Stimulated activated naive B cell treated with anti-CD40 and anti-IgM and Interleukin-4, amounts not matched to agents 10 μg/mL and 1 μg/mL and 100 μg/mL, for 72 hours (primary cell): ENCODE results near the gene SMARCA2.

Experiments used
- ATAC-seq, 2 donors: fragments of 150-1000 bp; cut with Tn5 transposase; replicated peaks; 2 replicates each; pipeline ENCODE4 v1.10.0; 2021; ENCODE audit warnings: moderate library complexity in 1 of 2
- DNase-seq: peaks from one replicate; pipeline ENCODE4 v3.0.0; 2021
- H3K27ac Mint-ChIP-seq: one replicate; pipeline ENCODE4 v1.8.0; 2022; ENCODE audit warnings: mild to moderate bottlenecking, mixed read lengths
- H3K27me3 Mint-ChIP-seq, 2 donors: one replicate each; pipeline ENCODE4 v1.8.0; 2022; ENCODE audit warnings: mixed read lengths in 2 of 2
- H3K36me3 Mint-ChIP-seq, 2 donors: one replicate each; pipeline ENCODE4 v1.8.0; 2022; ENCODE audit warnings: mixed read lengths in 2 of 2, mild to moderate bottlenecking in 1 of 2
- H3K4me1 Mint-ChIP-seq, 2 donors: one replicate each; pipeline ENCODE4 v1.8.0; 2022; ENCODE audit warnings: mixed read lengths in 2 of 2, mild to moderate bottlenecking in 1 of 2
- H3K4me3 Mint-ChIP-seq, 2 donors: one replicate each; pipeline ENCODE4 v1.8.0; 2022; ENCODE audit warnings: mild to moderate bottlenecking in 2 of 2, mixed read lengths in 2 of 2, moderate library complexity in 1 of 2
- H3K9me3 Mint-ChIP-seq, 2 donors: one replicate each; pipeline ENCODE4 v1.8.0; 2022; ENCODE audit warnings: mixed read lengths in 2 of 2, mild to moderate bottlenecking in 1 of 2

The SMARCA2 gene

DNA sequence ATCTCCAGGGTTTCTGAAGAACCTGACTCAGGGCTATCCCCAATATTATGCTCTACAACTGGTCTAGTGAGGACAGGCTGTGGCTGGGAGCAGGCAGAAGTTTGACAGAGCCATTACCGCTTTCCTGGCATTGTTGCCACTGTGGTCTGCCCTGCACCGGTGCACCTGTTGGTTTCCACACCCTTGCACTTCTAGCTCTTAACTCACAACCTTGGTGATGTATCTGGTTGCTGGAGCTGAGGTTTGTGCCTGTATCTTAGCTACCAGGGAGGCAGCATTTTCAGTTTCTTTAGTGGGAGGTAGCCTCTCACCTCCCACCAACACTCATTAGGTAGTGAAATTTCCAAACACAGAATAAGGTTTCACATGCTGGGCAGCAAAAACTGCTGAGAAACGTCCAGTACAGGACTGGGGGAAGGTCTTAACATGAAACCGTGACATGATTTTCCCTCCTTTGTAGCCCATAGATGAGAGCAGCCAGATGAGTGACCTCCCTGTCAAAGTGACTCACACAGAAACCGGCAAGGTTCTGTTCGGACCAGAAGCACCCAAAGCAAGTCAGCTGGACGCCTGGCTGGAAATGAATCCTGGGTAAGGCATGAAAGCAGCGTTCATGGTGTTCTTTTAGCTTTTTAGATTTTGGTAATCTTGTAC is 57.7 kb downstream of the SMARCA2 start:
- Mint-ChIP-seq H3K27me3 (no peaks in the 10 kb centered on the region), H3K4me3 (no peak overlapping the region), H3K36me3 (peaks cover 30 to 60% of the 10 kb centered on the region in 2 donors), H3K9me3 (no peaks in the 10 kb centered on the region), H3K4me1 (no peaks in the 10 kb centered on the region), H3K27ac (peak overlapping the region; percentile 4)
- no peak for ATAC-seq
- DNase-seq, result no peak

DNA sequence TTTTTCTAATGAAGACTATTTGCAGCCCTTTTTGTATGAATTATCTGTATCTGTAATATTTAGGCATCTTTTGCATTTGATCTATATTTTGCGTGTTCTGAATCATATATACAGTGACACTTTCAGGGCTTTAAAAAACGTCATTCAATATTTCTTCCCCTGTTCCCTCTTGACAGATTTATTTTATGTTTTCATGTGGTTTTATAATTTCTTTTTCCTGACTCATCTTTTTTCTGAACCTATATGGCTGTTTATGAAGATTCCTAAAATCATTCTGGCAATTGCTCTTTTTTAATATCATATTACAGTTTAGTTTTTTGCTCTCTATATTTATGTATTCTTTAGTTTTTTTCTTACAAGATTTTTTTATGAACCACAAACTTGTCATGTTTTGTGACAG is 67.6 kb downstream of the SMARCA2 start:
- Mint-ChIP-seq H3K27ac (no peak overlapping the region), H3K4me3 (no peak overlapping the region), H3K27me3 (no peaks in the 10 kb centered on the region), H3K9me3 (no peaks in the 10 kb centered on the region), H3K36me3 (peaks cover 41 to 77% of the 10 kb centered on the region in 2 donors), H3K4me1 (peaks cover 7 to 8% of the 10 kb centered on the region in 2 donors)
- DNase-seq (no peak), ATAC-seq (no peak)

- H3K4me3 Mint-ChIP-seq, result no peak overlapping the region
- peaks cover 35 to 77% of the 10 kb centered on the region in 2 donors for H3K36me3 Mint-ChIP-seq
- no peaks in the 10 kb centered on the region for H3K27me3 Mint-ChIP-seq
- no peaks in the 10 kb centered on the region for H3K9me3 Mint-ChIP-seq
- H3K27ac Mint-ChIP-seq, result peak overlapping the region; percentile 47
- DNase-seq, result no peak
- no peak for ATAC-seq
- H3K4me1 Mint-ChIP-seq, result peaks cover 7 to 9% of the 10 kb centered on the region in 2 donors
These were observed 68.3 kb downstream of the SMARCA2 start for GRCh38 chr9:2083479-2083878.

GRCh38 chr9:2085716-2086115 is 70.6 kb downstream of the SMARCA2 start:
- Mint-ChIP-seq H3K4me3 (no peak overlapping the region), H3K36me3 (peaks cover 35 to 76% of the 10 kb centered on the region in 2 donors), H3K9me3 (no peaks in the 10 kb centered on the region), H3K4me1 (peaks cover 9 to 11% of the 10 kb centered on the region in 2 donors), H3K27ac (peak overlapping the region; percentile 14), H3K27me3 (no peaks in the 10 kb centered on the region)
- no peak for ATAC-seq
- no peak for DNase-seq

GRCh38 chr9:2086116-2086515 is 71.0 kb downstream of the SMARCA2 start:
- DNase-seq (no peak), ATAC-seq (no peak)
- Mint-ChIP-seq H3K27me3 (no peaks in the 10 kb centered on the region), H3K9me3 (no peaks in the 10 kb centered on the region), H3K4me1 (peaks cover 9 to 11% of the 10 kb centered on the region in 2 donors), H3K27ac (peak overlapping the region; percentile 2), H3K4me3 (no peak overlapping the region), H3K36me3 (peaks cover 37 to 77% of the 10 kb centered on the region in 2 donors)

DNA sequence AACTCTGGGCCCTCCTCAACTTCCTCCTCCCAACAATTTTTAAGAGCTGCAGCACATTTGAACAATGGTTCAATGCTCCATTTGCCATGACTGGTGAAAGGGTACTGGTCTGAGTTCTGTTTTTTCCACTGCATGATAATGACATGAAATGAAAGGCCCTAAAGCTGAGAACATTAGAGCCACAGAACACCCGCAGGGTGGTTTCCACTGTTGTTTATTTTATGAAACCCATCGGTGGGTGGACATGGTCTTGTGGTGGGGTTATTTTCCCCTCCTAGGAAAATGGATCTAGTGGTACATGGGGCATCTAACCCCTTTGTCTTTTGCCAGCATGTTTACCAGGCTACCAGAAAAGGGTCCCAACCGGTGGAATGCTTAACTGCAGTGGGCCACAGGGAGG is 71.8 kb downstream of the SMARCA2 start:
- H3K36me3 Mint-ChIP-seq, result peaks cover 38 to 79% of the 10 kb centered on the region in 2 donors
- H3K4me3 Mint-ChIP-seq, result no peak overlapping the region
- ATAC-seq (peak; percentile 53 to 67), DNase-seq (no peak)
- peak overlapping the region; percentile 81 for H3K27ac Mint-ChIP-seq
- peaks cover 9 to 11% of the 10 kb centered on the region in 2 donors for H3K4me1 Mint-ChIP-seq
- no peaks in the 10 kb centered on the region for H3K27me3 Mint-ChIP-seq
- H3K9me3 Mint-ChIP-seq, result no peaks in the 10 kb centered on the region

DNA sequence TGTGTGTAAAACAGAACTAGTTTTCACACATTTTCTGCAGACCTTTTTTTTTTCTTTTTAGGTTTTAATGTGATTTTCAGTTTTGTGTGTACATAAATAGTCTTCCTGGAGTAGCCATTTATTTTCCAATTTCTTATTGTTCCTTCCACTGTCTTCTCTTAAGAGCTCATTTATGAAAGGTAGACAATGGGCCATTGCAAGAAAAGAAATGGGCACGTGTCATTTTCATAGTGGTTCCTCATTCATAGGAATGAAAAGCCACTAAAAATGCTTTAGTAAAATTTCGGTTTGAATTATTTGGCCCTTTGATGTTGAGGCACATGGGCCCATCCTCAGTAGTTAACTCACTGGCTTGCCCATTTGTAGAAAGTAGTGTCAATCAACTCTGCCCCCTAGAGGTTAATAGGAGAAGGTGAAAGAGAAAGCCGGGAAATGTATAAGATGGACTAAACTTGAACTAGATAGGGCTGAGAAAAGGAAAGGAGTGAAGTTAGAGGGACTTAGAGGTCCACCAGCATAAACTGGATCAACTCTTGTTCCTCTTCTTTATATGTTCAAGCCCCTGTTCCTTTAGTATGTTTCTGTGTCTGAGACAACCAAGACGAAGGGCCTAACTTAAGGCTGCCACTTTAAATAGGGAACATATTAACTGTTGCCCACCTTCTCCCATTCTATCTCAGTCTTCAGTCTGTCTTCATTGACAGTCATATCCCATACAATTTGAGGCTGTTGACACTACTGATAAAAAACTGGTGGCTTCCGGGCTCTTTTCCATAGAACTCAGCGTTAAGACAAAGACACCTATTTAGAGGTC is 72.6 kb downstream of the SMARCA2 start:
- ATAC-seq (peak; percentile 85 to 88), DNase-seq (no peak)
- Mint-ChIP-seq H3K27me3 (no peaks in the 10 kb centered on the region), H3K27ac (peak overlapping the region; percentile 51), H3K9me3 (no peaks in the 10 kb centered on the region), H3K4me1 (peaks cover 9 to 11% of the 10 kb centered on the region in 2 donors), H3K36me3 (peaks cover 38 to 79% of the 10 kb centered on the region in 2 donors), H3K4me3 (no peak overlapping the region)

GRCh38 chr9:2093920-2094597 is 78.9 kb downstream of the SMARCA2 start:
- H3K27ac Mint-ChIP-seq, result peak overlapping the region; percentile 31
- H3K27me3 Mint-ChIP-seq, result no peaks in the 10 kb centered on the region
- no peak overlapping the region for H3K4me3 Mint-ChIP-seq
- H3K36me3 Mint-ChIP-seq, result peaks cover 29 to 63% of the 10 kb centered on the region in 2 donors
- H3K4me1 Mint-ChIP-seq, result peaks cover 0 to 4% of the 10 kb centered on the region in 2 donors
- no peaks in the 10 kb centered on the region for H3K9me3 Mint-ChIP-seq
- DNase-seq (no peak), ATAC-seq (no peak)

DNA sequence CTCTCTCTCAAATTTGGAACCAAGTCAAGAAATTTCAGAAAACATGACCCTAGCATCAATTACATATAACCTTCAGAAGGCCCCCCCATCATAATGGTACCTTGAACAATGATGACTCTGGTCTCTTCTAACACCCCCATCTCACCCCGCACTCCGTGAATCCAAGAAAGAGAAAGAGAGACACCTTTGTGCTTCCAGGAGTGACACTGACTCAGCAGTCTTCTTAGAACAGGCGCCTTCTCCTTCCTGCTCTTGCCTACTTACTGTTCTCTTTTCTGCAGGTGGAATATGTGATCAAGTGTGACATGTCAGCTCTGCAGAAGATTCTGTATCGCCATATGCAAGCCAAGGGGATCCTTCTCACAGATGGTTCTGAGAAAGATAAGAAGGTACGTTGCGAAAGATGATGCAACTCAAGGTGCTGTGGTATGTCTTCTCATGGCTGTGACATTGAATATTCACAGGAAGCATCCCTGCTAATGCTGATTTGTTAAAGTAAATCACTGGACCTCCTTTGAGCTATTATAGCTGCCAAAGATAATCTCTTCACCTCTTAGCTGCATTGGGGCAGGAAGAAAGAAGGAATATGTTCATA is 81.3 kb downstream of the SMARCA2 start:
- ATAC-seq (no peak), DNase-seq (no peak)
- no peak overlapping the region for H3K4me3 Mint-ChIP-seq
- H3K27me3 Mint-ChIP-seq, result no peaks in the 10 kb centered on the region
- peaks cover 5 to 6% of the 10 kb centered on the region in 2 donors for H3K9me3 Mint-ChIP-seq
- H3K27ac Mint-ChIP-seq, result no peak overlapping the region
- H3K4me1 Mint-ChIP-seq, result peaks cover 2 to 6% of the 10 kb centered on the region in 2 donors
- peaks cover 35 to 68% of the 10 kb centered on the region in 2 donors for H3K36me3 Mint-ChIP-seq

DNA sequence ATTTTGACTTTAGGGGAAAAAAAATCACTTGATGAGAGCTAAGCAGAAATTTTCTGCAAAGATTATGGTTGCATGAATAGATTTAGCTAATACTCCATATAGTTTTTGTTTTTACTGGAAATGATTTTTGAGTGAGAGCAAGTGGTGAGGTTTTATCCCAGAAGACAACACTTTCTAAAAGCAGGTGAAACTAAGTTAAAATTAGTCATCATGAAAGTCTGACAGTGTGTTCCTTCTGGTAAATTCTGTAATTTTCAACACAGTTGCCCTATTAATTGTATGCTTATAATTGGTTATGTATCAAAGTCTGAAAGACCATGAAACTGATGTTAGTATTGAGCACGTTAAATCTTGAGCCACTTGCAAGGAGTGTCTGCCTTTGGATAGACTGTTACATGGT is 91.5 kb downstream of the SMARCA2 start:
- no peak overlapping the region for H3K27ac Mint-ChIP-seq
- ATAC-seq, result no peak

GRCh38 chr9:2107906-2108451 is 92.8 kb downstream of the SMARCA2 start:
- Mint-ChIP-seq H3K4me1 (no peaks in the 10 kb centered on the region), H3K4me3 (no peak overlapping the region), H3K9me3 (no peaks in the 10 kb centered on the region), H3K27me3 (no peaks in the 10 kb centered on the region), H3K27ac (peak overlapping the region; percentile 3), H3K36me3 (peaks cover 25 to 55% of the 10 kb centered on the region in 2 donors)
- no peak for ATAC-seq
- no peak for DNase-seq

More for the DNA sequence above, 91.5 kb downstream of the SMARCA2 start:
- Mint-ChIP-seq H3K9me3 (no peaks in the 10 kb centered on the region), H3K4me3 (no peak overlapping the region), H3K4me1 (no peaks in the 10 kb centered on the region), H3K27me3 (no peaks in the 10 kb centered on the region), H3K36me3 (peaks cover 30 to 58% of the 10 kb centered on the region in 2 donors)
- DNase-seq, result no peak

- H3K27me3 Mint-ChIP-seq, result no peaks in the 10 kb centered on the region
- no peaks in the 10 kb centered on the region for H3K4me1 Mint-ChIP-seq
- H3K4me3 Mint-ChIP-seq, result no peak overlapping the region
- H3K27ac Mint-ChIP-seq, result no peak overlapping the region
- peaks cover 23 to 51% of the 10 kb centered on the region in 2 donors for H3K36me3 Mint-ChIP-seq
- DNase-seq, result no peak
- ATAC-seq, result no peak
- H3K9me3 Mint-ChIP-seq, result no peaks in the 10 kb centered on the region
These were observed 94.0 kb downstream of the SMARCA2 start for GRCh38 chr9:2109069-2109650.

DNA sequence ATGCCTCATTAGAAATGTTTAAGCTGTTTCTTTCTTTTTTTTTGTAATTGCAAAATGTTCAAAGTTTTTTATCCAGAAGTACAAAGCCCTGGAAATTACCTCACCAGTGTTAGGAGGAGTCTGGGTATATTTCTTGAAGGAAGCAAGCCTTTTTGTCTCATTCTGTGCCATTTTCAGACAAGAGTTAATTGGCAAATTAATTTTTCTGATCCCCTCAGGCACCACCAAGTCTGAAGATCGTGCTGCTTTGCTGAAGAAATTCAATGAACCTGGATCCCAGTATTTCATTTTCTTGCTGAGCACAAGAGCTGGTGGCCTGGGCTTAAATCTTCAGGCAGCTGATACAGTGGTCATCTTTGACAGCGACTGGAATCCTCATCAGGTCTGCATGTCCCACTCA is 94.9 kb downstream of the SMARCA2 start:
- ATAC-seq (no peak), DNase-seq (no peak)
- Mint-ChIP-seq H3K4me1 (no peaks in the 10 kb centered on the region), H3K36me3 (peaks cover 23 to 48% of the 10 kb centered on the region in 2 donors), H3K27ac (no peak overlapping the region), H3K4me3 (no peak overlapping the region), H3K9me3 (no peaks in the 10 kb centered on the region), H3K27me3 (no peaks in the 10 kb centered on the region)

DNA sequence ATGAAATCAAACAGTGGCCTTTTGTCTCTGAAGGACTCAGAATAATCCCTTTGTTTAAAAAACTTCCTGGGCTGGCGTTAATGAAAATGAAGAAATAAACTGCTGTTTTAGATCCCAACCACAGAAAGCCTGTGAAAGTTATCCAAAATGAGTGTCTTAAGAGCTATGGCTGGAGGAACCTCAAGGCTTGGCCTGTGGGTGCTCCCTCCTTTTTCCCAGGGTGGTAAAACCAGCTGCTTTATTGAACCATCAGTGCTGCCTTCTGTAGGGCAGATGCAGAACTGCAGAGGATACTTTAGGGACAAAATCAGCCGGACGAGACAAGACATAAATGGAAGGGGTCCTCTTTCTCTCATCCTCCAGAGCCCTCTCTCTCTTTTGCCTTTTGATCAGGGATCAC is 100.9 kb downstream of the SMARCA2 start:
- no peaks in the 10 kb centered on the region for H3K9me3 Mint-ChIP-seq
- peak in 1 of 2 donors; percentile 29 for ATAC-seq
- peaks cover 15 to 52% of the 10 kb centered on the region in 2 donors for H3K36me3 Mint-ChIP-seq

More for the DNA sequence above, 100.9 kb downstream of the SMARCA2 start:
- Mint-ChIP-seq H3K27ac (no peak overlapping the region), H3K27me3 (no peaks in the 10 kb centered on the region), H3K4me3 (no peak overlapping the region), H3K4me1 (no peaks in the 10 kb centered on the region)
- DNase-seq, result no peak
